ENCODE data around the gene DCXR. TPM values are rescaled to one million over a fixed set of nuclear protein-coding genes. Genes with fewer than 3 reads are reported as not detected.

DCXR gene
- total and polyA plus RNA-seq, 2 of the 4 experiments (the other 2 are of a cell fraction) = 36.6 to 139 TPM

- peak; percentile 87 for TF ChIP-seq CTCF (conservative IDR thresholded peaks at IDR 0.05; ENCODE audit: low read depth, low read length)
- peak; percentile 35; the same call in 1 of the 2 replicates for TF ChIP-seq RAD21 (IDR thresholded peaks at IDR 0.05; ENCODE audit: low read length)
- TF ChIP-seq ELK1 (IDR thresholded peaks at IDR 0.05; ENCODE audit: borderline replicate concordance, low read depth, low read length) = no peak
- TF ChIP-seq CEBPB (IDR thresholded peaks at IDR 0.05; ENCODE audit: low read depth, low read length) = no peak
Measured at GRCh38 chr17:82037092-82037888, at the start of gene DCXR (continued).

Measured in IMR-90 (cell line).